Activated T-cell treated with anti-CD3 and anti-CD28 coated beads, Interleukin-2, amount 50 U/mL, for 48 hours (primary cell): ENCODE measurements around the gene PTGDS.

Experiments used
- DNase-seq, 2 experiments: peaks; one replicate each; pipeline ENCODE4 v3.0.0-alpha.2; 2020

The PTGDS gene

GRCh38 chr9:137026828-137027227 lies 49.5 kb downstream of the PTGDS start:
- no peak for DNase-seq

- DNase-seq = no peak
Observed at GRCh38 chr9:137027369-137028262, 50.3 kb downstream of the PTGDS start, which contains the start of gene ABCA2. TSS of gene ABCA2 (minus strand) at chr9:137028237. CDS start at chr9:137028140, 97 bp downstream.

GRCh38 chr9:137028263-137029057 lies 51.2 kb downstream of the PTGDS start:
- DNase-seq = peak; percentile 79 to 81

GRCh38 chr9:137029058-137029936 lies 52.0 kb downstream of the PTGDS start:
- DNase-seq = peak; percentile 90

GRCh38 chr9:137030006-137030405 lies 52.7 kb downstream of the PTGDS start:
- DNase-seq = no peak

GRCh38 chr9:137030538-137031527 lies 53.5 kb downstream of the PTGDS start:
- DNase-seq = peak; percentile 77 to 80
